ENCODE data around the gene NOVA2.

DNA sequence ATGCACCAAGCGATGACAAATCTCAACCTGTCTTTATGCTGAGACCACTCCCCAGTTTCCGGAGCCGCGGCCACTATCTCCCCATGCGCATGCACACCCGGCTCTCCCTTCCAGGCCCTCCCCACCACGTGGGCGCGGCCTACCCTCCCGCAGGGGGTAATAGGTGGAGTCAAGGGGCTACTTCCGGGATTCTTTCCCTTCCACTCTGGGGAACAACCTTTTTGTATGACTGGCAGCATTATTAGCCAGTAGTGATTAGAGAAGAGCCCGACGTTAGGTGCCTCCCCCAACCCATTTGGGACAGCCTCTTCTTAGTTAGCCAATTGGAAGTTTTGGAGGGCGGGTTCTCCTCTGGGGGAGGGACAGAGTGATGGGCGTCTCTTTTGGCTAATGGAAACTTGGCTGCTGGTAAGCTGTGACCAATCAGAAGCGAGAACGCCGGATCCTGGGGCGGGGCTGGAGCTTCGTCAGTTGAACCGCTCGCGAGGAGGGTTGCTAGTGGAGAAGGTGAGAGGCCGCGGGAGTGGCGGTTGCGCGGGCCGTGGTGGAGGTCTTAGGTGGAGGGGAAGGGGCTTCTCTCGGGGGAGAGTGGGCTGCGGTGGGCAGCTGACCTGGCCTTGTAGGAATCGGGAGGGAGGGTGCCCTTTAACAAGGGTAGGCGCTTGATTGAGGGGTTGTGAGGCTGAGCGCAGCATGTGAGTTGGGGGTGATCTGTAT lies 21.5 kb upstream of the NOVA2 start, which contains the start of gene CCDC61:
- TF ChIP-seq, protein P1, sequence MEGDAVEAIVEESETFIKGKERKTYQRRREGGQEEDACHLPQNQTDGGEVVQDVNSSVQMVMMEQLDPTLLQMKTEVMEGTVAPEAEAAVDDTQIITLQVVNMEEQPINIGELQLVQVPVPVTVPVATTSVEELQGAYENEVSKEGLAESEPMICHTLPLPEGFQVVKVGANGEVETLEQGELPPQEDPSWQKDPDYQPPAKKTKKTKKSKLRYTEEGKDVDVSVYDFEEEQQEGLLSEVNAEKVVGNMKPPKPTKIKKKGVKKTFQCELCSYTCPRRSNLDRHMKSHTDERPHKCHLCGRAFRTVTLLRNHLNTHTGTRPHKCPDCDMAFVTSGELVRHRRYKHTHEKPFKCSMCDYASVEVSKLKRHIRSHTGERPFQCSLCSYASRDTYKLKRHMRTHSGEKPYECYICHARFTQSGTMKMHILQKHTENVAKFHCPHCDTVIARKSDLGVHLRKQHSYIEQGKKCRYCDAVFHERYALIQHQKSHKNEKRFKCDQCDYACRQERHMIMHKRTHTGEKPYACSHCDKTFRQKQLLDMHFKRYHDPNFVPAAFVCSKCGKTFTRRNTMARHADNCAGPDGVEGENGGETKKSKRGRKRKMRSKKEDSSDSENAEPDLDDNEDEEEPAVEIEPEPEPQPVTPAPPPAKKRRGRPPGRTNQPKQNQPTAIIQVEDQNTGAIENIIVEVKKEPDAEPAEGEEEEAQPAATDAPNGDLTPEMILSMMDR (IDR thresholded peaks at IDR 0.05; ENCODE audit: low read depth, low read length, poor library complexity, severe bottlenecking): no peak
- TF ChIP-seq EZH2phosphoT487 (IDR thresholded peaks at IDR 0.05; ENCODE audit: borderline replicate concordance, low read length): no peak

Measured in DOHH2 (cell line).